Measurements from ENCODE around the gene CLDN9. TPM values are rescaled to one million over a fixed set of nuclear protein-coding genes. Genes with fewer than 3 reads are reported as not detected.

Gene CLDN9
- total and polyA plus RNA-seq, 2 experiments from 2014 or later: 0.09 TPM; not detected in 1

GRCh38 chr16:2992383-2993081 is 20.2 kb upstream of the CLDN9 start:
- H3K36me3 ChIP-seq (ENCODE audit: low read depth): no peaks in the 10 kb centered on the region
- no peak overlapping the region for H3K27ac ChIP-seq
- H2AFZ ChIP-seq: no peak overlapping the region
- no peaks in the 10 kb centered on the region; the same call in 1 of the 2 replicates for H3K27me3 ChIP-seq (replicated peaks; ENCODE audit: insufficient read depth)
- TF ChIP-seq EZH2phosphoT487 (IDR thresholded peaks at IDR 0.05; ENCODE audit: insufficient read depth, low read depth) (no peak), EZH2 (IDR thresholded peaks at IDR 0.05; ENCODE audit: insufficient read depth, poor library complexity, severe bottlenecking) (no peak)
- H3K4me1 ChIP-seq (ENCODE audit: insufficient read depth): no peaks in the 10 kb centered on the region
- H3K9me3 ChIP-seq (ENCODE audit: low read depth): no peaks in the 10 kb centered on the region
- H3K9ac ChIP-seq: no peak overlapping the region
- no peaks in the 10 kb centered on the region for H3K9me2 ChIP-seq (ENCODE audit: insufficient read depth)
- DNase-seq: no peak
- no peaks in the 10 kb centered on the region for H3F3A ChIP-seq (ENCODE audit: insufficient read depth)
- in situ Hi-C loops (cut with MboI): no loop called here
- H4K20me1 ChIP-seq (ENCODE audit: insufficient read depth): no peaks in the 10 kb centered on the region
- no peaks in the 10 kb centered on the region for H3K79me2 ChIP-seq (ENCODE audit: insufficient read depth)
- H3K4me2 ChIP-seq (ENCODE audit: unreplicated experiment): no peak overlapping the region
- H3K4me3 ChIP-seq: no peak overlapping the region
- WGBS, 2 experiments (ENCODE audit: low coverage in 1 of 2, low lambda C conversion rate in 2 of 2, missing lambda C conversion rate in 2 of 2): 83% methylated on average over 14 of the region's 14 CpGs

DNA sequence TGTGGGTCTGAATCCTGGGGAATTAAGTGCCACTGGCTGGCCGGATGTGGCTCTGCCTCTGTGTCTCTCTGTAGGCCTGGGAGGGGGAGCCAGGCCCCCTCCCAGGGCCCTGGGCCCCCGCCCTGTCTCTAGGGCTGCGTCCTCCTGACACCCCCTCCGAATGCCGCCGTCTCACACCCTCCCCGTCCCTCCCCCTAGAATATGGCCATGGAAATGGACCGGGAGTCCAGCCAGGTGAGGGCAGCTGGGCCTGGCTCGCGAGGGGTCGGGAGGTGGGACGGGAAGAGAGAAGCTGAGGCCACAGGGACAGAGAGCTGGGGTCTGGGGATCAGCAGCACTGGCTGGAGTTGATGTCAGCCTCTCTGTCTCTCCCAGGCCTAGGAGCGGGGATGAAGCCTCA is 16.4 kb upstream of the CLDN9 start:
- no peaks in the 10 kb centered on the region for H4K20me1 ChIP-seq (ENCODE audit: insufficient read depth)
- H3K9me3 ChIP-seq (ENCODE audit: low read depth): no peaks in the 10 kb centered on the region
- in situ Hi-C loops (cut with MboI): no loop called here
- H3K9me2 ChIP-seq (ENCODE audit: insufficient read depth): no peaks in the 10 kb centered on the region
- no peak overlapping the region for H3K4me2 ChIP-seq (ENCODE audit: unreplicated experiment)
- H3K36me3 ChIP-seq (ENCODE audit: low read depth): no peaks in the 10 kb centered on the region
- H2AFZ ChIP-seq: no peak overlapping the region
- H3K9ac ChIP-seq: no peak overlapping the region
- no peaks in the 10 kb centered on the region for H3F3A ChIP-seq (ENCODE audit: insufficient read depth)
- no peak overlapping the region for H3K4me3 ChIP-seq
- H3K27me3 ChIP-seq (replicated peaks; ENCODE audit: insufficient read depth): no peaks in the 10 kb centered on the region
- 77 to 91% methylated on average over 4 to 13 of the region's 13 CpGs for WGBS, 2 experiments (ENCODE audit: low coverage in 1 of 2, low lambda C conversion rate in 2 of 2, missing lambda C conversion rate in 2 of 2)
- TF ChIP-seq EZH2phosphoT487 (IDR thresholded peaks at IDR 0.05; ENCODE audit: insufficient read depth, low read depth) (no peak), EZH2 (IDR thresholded peaks at IDR 0.05; ENCODE audit: insufficient read depth, poor library complexity, severe bottlenecking) (no peak)
- DNase-seq: no peak
- no peak overlapping the region for H3K27ac ChIP-seq
- H3K79me2 ChIP-seq (ENCODE audit: insufficient read depth): no peaks in the 10 kb centered on the region
- no peaks in the 10 kb centered on the region for H3K4me1 ChIP-seq (ENCODE audit: insufficient read depth)

GRCh38 chr16:2999929-3000328 is 12.8 kb upstream of the CLDN9 start:
- no peak overlapping the region for H3K9ac ChIP-seq
- WGBS, 2 experiments (ENCODE audit: low coverage in 1 of 2, low lambda C conversion rate in 2 of 2, missing lambda C conversion rate in 2 of 2): 63 to 77% methylated on average over 6 of the region's 6 CpGs
- TF ChIP-seq EZH2phosphoT487 (IDR thresholded peaks at IDR 0.05; ENCODE audit: insufficient read depth, low read depth): no peak
- TF ChIP-seq EZH2 (IDR thresholded peaks at IDR 0.05; ENCODE audit: insufficient read depth, poor library complexity, severe bottlenecking): no peak
- H3K4me3 ChIP-seq: no peak overlapping the region
- H3K79me2 ChIP-seq (ENCODE audit: insufficient read depth): no peaks in the 10 kb centered on the region
- H3K4me1 ChIP-seq (ENCODE audit: insufficient read depth): no peaks in the 10 kb centered on the region
- no peak for DNase-seq
- H3K27me3 ChIP-seq (replicated peaks; ENCODE audit: insufficient read depth): no peaks in the 10 kb centered on the region
- no peak overlapping the region for H3K27ac ChIP-seq
- no peaks in the 10 kb centered on the region for H3K9me2 ChIP-seq (ENCODE audit: insufficient read depth)
- no peaks in the 10 kb centered on the region for H3K9me3 ChIP-seq (ENCODE audit: low read depth)
- no peaks in the 10 kb centered on the region for H3K36me3 ChIP-seq (ENCODE audit: low read depth)
- H3F3A ChIP-seq (ENCODE audit: insufficient read depth): no peaks in the 10 kb centered on the region
- in situ Hi-C loops (cut with MboI): no loop called here
- no peak overlapping the region for H3K4me2 ChIP-seq (ENCODE audit: unreplicated experiment)
- no peak overlapping the region for H2AFZ ChIP-seq
- H4K20me1 ChIP-seq (ENCODE audit: insufficient read depth): no peaks in the 10 kb centered on the region

- Histone ChIP-seq H4K20me1 (ENCODE audit: insufficient read depth) (no peaks in the 10 kb centered on the region), H3K36me3 (ENCODE audit: low read depth) (no peaks in the 10 kb centered on the region), H3K79me2 (ENCODE audit: insufficient read depth) (no peaks in the 10 kb centered on the region), H3K4me2 (ENCODE audit: unreplicated experiment) (no peak overlapping the region), H3K9me3 (ENCODE audit: low read depth) (no peaks in the 10 kb centered on the region), H3K9ac (no peak overlapping the region), H3K27ac (no peak overlapping the region), H2AFZ (no peak overlapping the region), H3K9me2 (ENCODE audit: insufficient read depth) (no peaks in the 10 kb centered on the region), H3K27me3 (replicated peaks; ENCODE audit: insufficient read depth) (no peaks in the 10 kb centered on the region), H3K4me3 (no peak overlapping the region), H3K4me1 (ENCODE audit: insufficient read depth) (no peaks in the 10 kb centered on the region), H3F3A (ENCODE audit: insufficient read depth) (no peaks in the 10 kb centered on the region)
- TF ChIP-seq EZH2phosphoT487 (IDR thresholded peaks at IDR 0.05; ENCODE audit: insufficient read depth, low read depth): no peak
- TF ChIP-seq EZH2 (IDR thresholded peaks at IDR 0.05; ENCODE audit: insufficient read depth, poor library complexity, severe bottlenecking): no peak
- DNase-seq: no peak
- in situ Hi-C loops (cut with MboI): no loop called here
- 74 to 76% methylated on average over 4 of the region's 4 CpGs for WGBS, 2 experiments (ENCODE audit: low coverage in 1 of 2, low lambda C conversion rate in 2 of 2, missing lambda C conversion rate in 2 of 2)
These were observed 12.2 kb upstream of the CLDN9 start for GRCh38 chr16:3000540-3000939.

Data from GM23248 (cell line).